OCI-LY3 (cell line): ENCODE data around the gene TAF4.

Experiments
- H2AFZ ChIP-seq: fragments of 200-600, 300-600 bp; shearing (Covaris generic); 2 replicates; pipeline ENCODE4 v1.6.0; 2014; ENCODE audit warnings: antibody characterized with exemption, low read depth, low read length
- H3K27ac ChIP-seq: fragments of 200-600, 300-600 bp; sonication (generic); 2 replicates; pipeline ENCODE4 v1.5.1; 2014; ENCODE audit warnings: mild to moderate bottlenecking, low read length, moderate library complexity, mixed read lengths
- H3K27me3 ChIP-seq: fragments of 200-600, 300-600 bp; sonication (generic); 2 replicates; pipeline ENCODE4 v1.6.1; 2014; ENCODE audit warnings: low read depth, low read length, mixed read lengths
- H3K36me3 ChIP-seq: fragments of 200-600, 300-600 bp; sonication (generic); replicated peaks from 2 replicates; pipeline ENCODE3; 2014; ENCODE audit warnings: low read depth, low read length, mixed read lengths
- H3K4me1 ChIP-seq: fragments of 300-600, 200-600 bp; sonication (generic); 2 replicates; pipeline ENCODE4 v1.6.1; 2014; ENCODE audit warnings: low read length, mixed read lengths
- H3K4me2 ChIP-seq: fragments of 200-600, 300-600 bp; sonication (generic); 2 replicates; pipeline ENCODE4 v1.6.1; 2014; ENCODE audit warnings: low read length, mixed read lengths
- H3K4me3 ChIP-seq: fragments of 300-600, 200-600 bp; sonication (generic); 2 replicates; pipeline ENCODE4 v1.5.1; 2014; ENCODE audit warnings: antibody characterized with exemption, mild to moderate bottlenecking, low read length, moderate library complexity
- H3K79me2 ChIP-seq: fragments of 300-600, 200-600 bp; shearing (Covaris generic); 2 replicates; pipeline ENCODE4 v1.6.1; 2014; ENCODE audit warnings: mild to moderate bottlenecking, low read length, mixed read lengths
- H3K9ac ChIP-seq: fragments of 300-600, 200-600 bp; shearing (Covaris generic); 2 replicates; pipeline ENCODE4 v1.6.0; 2014; ENCODE audit warnings: mild to moderate bottlenecking, low read length, moderate library complexity
- H3K9me3 ChIP-seq: fragments of 200-600, 300-600 bp; shearing (Covaris generic); 2 replicates; pipeline ENCODE4 v1.6.1; 2014; ENCODE audit warnings: low read length, mixed read lengths; ENCODE audit not compliant: insufficient read depth
- H4K20me1 ChIP-seq: fragments of 200-600, 300-600 bp; sonication (generic); 2 replicates; pipeline ENCODE4 v1.6.1; 2016; ENCODE audit warnings: low read length, mixed read lengths; ENCODE audit not compliant: insufficient read depth
- EZH2phosphoT487 ChIP-seq: fragments of 200-600 bp; shearing (Covaris generic); IDR thresholded peaks from 2 replicates; pipeline ENCODE4 v1.6.1; 2018; ENCODE audit warnings: antibody characterized with exemption, mixed run types, low read depth
- TF ChIP-seq, protein P1 (sequence below): fragments of 200-600, 300-600 bp; sonication (generic); IDR thresholded peaks from 2 replicates; pipeline ENCODE4 v1.5.1; 2014; ENCODE audit warnings: antibody characterized with exemption, low read length, low read depth

TAF4 gene

GRCh38 chr20:61932199-61932592 lies 133.5 kb downstream of the TAF4 start:
- TF ChIP-seq EZH2phosphoT487, result no peak
- TF ChIP-seq, protein P1, sequence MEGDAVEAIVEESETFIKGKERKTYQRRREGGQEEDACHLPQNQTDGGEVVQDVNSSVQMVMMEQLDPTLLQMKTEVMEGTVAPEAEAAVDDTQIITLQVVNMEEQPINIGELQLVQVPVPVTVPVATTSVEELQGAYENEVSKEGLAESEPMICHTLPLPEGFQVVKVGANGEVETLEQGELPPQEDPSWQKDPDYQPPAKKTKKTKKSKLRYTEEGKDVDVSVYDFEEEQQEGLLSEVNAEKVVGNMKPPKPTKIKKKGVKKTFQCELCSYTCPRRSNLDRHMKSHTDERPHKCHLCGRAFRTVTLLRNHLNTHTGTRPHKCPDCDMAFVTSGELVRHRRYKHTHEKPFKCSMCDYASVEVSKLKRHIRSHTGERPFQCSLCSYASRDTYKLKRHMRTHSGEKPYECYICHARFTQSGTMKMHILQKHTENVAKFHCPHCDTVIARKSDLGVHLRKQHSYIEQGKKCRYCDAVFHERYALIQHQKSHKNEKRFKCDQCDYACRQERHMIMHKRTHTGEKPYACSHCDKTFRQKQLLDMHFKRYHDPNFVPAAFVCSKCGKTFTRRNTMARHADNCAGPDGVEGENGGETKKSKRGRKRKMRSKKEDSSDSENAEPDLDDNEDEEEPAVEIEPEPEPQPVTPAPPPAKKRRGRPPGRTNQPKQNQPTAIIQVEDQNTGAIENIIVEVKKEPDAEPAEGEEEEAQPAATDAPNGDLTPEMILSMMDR, result no peak
- H4K20me1 ChIP-seq, result no peaks in the 10 kb centered on the region
- no peaks in the 10 kb centered on the region for H3K9me3 ChIP-seq
- H3K4me2 ChIP-seq, result no peak overlapping the region
- no peak overlapping the region for H3K9ac ChIP-seq
- H3K36me3 ChIP-seq, result no peaks in the 10 kb centered on the region
- no peak overlapping the region for H3K27ac ChIP-seq
- H2AFZ ChIP-seq, result no peak overlapping the region
- H3K27me3 ChIP-seq, result no peaks in the 10 kb centered on the region
- H3K79me2 ChIP-seq, result no peaks in the 10 kb centered on the region
- no peak overlapping the region for H3K4me3 ChIP-seq
- no peaks in the 10 kb centered on the region for H3K4me1 ChIP-seq

DNA sequence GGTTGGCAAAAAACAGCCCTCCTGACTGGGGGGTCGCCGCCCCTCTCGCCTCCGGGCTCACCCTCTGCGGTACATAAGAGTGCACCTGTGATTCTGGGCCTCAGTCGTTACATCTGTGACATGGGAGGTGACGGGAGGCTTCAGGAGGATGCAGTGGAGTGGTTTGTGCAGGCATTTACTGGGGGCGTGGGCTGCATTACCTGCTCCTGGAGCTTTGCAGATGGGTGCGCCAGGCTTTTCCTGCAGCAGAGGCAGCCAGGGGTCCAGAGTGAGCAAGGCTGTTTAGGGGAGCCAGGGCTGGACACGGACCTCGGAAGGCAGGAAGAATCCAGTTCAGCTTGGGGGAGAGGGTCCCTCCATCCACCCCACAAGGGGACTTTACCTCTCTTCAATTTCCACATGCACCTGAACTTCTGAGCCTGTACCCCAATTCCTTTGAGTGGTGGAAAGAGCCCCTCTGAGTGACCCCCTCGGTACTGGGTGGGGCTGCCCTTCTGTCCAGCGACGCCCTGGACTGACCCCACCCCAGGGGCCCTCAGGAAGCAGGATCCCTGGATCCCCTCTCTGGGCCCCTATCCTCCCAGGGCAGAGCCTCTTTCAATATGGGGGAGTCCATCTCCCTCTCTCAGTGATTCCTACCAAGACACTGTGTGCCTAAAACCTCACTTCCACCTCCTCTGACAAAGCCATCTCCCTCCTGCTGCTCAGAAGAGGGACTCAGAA lies 134.0 kb downstream of the TAF4 start:
- no peaks in the 10 kb centered on the region for H3K4me1 ChIP-seq
- H3K9me3 ChIP-seq, result no peaks in the 10 kb centered on the region
- H3K36me3 ChIP-seq, result no peaks in the 10 kb centered on the region
- no peak overlapping the region for H2AFZ ChIP-seq
- no peaks in the 10 kb centered on the region for H4K20me1 ChIP-seq
- no peaks in the 10 kb centered on the region for H3K79me2 ChIP-seq
- no peak overlapping the region for H3K4me3 ChIP-seq
- H3K9ac ChIP-seq, result no peak overlapping the region
- no peak for TF ChIP-seq EZH2phosphoT487
- TF ChIP-seq, protein P1, result no peak
- H3K27ac ChIP-seq, result no peak overlapping the region
- H3K27me3 ChIP-seq, result no peaks in the 10 kb centered on the region
- H3K4me2 ChIP-seq, result no peak overlapping the region

DNA sequence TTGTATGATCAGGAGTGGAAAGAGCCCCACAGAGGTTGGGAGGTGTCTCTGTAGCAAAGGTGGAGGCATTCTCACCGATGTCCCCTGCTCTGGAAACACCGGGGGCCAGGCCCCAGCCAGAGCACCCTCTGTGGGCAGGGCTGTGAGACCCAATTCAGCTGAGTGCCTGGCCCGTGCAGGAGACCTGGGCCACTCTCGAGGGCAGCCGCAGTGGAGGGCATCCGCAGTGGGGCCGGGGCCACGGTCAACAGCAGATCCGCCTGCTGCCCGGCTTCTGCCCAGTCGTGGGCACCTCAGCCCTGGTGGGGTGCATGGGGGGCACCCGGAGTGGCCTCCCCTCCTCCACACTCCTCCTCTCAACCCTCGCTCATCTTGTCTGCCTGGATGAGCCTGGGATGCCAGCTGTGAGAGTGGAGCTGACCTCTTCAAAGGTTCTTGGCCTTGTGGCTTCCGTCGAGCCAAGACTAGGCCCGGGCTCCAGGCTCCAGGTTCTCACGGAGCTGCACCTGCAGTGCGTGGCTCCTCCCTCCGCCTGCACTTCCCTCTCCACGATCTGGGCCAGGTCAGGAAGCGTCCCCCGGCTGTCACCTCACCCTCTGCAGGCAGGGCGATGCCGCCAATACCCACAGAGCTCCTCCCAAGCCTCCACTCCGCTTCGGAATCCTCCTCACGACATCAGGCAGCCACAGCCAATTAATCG lies 134.8 kb downstream of the TAF4 start:
- no peak for TF ChIP-seq EZH2phosphoT487
- TF ChIP-seq, protein P1, result no peak

GRCh38 chr20:61929971-61930666 lies 135.6 kb downstream of the TAF4 start:
- Histone ChIP-seq H3K4me3 (no peak overlapping the region), H3K9me3 (no peaks in the 10 kb centered on the region), H3K36me3 (no peaks in the 10 kb centered on the region), H3K9ac (no peak overlapping the region), H3K27ac (no peak overlapping the region), H3K4me2 (no peak overlapping the region), H3K79me2 (no peaks in the 10 kb centered on the region), H2AFZ (no peak overlapping the region), H3K27me3 (no peaks in the 10 kb centered on the region), H3K4me1 (no peaks in the 10 kb centered on the region), H4K20me1 (no peaks in the 10 kb centered on the region)
- no peak for TF ChIP-seq EZH2phosphoT487
- TF ChIP-seq, protein P1, result no peak

More for the DNA sequence above, 134.8 kb downstream of the TAF4 start:
- Histone ChIP-seq H3K4me2 (no peak overlapping the region), H3K4me1 (no peaks in the 10 kb centered on the region), H4K20me1 (no peaks in the 10 kb centered on the region), H2AFZ (no peak overlapping the region), H3K79me2 (no peaks in the 10 kb centered on the region), H3K4me3 (no peak overlapping the region), H3K9me3 (no peaks in the 10 kb centered on the region), H3K9ac (no peak overlapping the region), H3K36me3 (no peaks in the 10 kb centered on the region), H3K27ac (no peak overlapping the region), H3K27me3 (no peaks in the 10 kb centered on the region)
